Measurements from ENCODE around the gene ZBTB20. TPM values are rescaled to one million over a fixed set of nuclear protein-coding genes. Genes with fewer than 3 reads are reported as not detected.

The ZBTB20 gene
- total and polyA plus RNA-seq, 10 of the 15 experiments (the other 5 are each of a cell fraction or from before 2014, with no cell fraction given): 0.20 to 5.5 (median 2.2) TPM

DNA sequence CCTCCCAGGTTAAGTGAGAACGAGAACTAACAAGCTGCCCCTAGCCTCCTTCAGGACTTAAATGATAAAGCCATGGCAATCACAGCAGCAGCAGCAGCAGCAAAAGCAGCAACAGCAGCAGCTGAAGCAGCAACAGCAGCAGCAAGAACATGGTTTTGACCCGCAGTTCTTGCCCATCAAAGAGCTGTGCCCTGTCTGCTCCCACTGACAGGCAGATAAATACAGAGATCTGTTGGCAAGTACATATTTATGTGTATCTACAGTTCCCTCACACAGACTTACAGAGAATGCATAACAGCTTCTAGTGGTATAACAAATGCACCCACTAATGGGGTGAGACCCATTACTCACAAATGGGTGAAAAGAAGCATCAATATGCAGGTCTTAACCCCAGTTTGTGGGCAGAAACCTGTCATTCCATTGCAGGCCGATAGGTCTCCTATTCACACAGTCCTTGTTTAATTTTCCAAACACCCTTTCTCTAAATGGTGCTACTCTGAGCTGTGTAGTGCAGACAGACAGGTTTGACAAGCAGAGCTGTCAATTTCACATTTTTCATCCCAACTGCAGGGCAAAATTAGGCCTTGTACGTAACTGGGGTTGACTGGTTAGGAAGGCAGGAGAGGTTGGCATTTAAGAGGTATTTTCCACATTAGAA is 537.0 kb downstream of the ZBTB20 start:
- DNase-seq (ENCODE audit: low read depth, low spot score) (no peak), FAIRE-seq (no peak), ATAC-seq (no peak)
- Histone ChIP-seq H3K27ac (ENCODE audit: control insufficient read depth, insufficient read depth) (no peak overlapping the region), H2AFZ (ENCODE audit: control insufficient read depth, low read depth, low read length) (no peak overlapping the region), H3K9ac (ENCODE audit: control insufficient read depth, insufficient read depth, low read length) (no peak overlapping the region), H3K79me2 (ENCODE audit: control insufficient read depth, insufficient read depth, low read length) (no peaks in the 10 kb centered on the region), H4K20me1 (ENCODE audit: control insufficient read depth, insufficient read depth) (no peaks in the 10 kb centered on the region), H3K27me3 (replicated peaks in 1 of 2; ENCODE audit: control insufficient read depth in 2 of 2, insufficient read depth in 2 of 2, low read length in 1 of 2) (no peaks in the 10 kb centered on the region), H3K4me2 (ENCODE audit: control insufficient read depth, insufficient read depth) (no peak overlapping the region), H3K36me3 (ENCODE audit: control insufficient read depth in 2 of 2, insufficient read depth in 2 of 2, low read length in 1 of 2) (no peaks in the 10 kb centered on the region), H3K9me3 (replicated peaks; ENCODE audit: control insufficient read depth, insufficient read depth, low read length) (no peaks in the 10 kb centered on the region), H3K4me3 (no peak overlapping the region), H3K4me1 (ENCODE audit: control insufficient read depth, insufficient read depth, low read length) (no peaks in the 10 kb centered on the region)
- RAD21 ChIA-PET (ENCODE audit: unreplicated experiment): no interaction called here
- SMC1A ChIA-PET (ENCODE audit: uncharacterized antibody, unreplicated experiment): no interaction called here
- TF ChIP-seq ZNF217 (IDR thresholded peaks at IDR 0.05) (no peak), KDM1A (IDR thresholded peaks at IDR 0.05; ENCODE audit: borderline replicate concordance) (no peak), SMC3 (IDR thresholded peaks at IDR 0.05; ENCODE audit: borderline replicate concordance, low read length) (no peak), ZBED1 (IDR thresholded peaks at IDR 0.05; ENCODE audit: borderline replicate concordance) (no peak), NFXL1 (IDR thresholded peaks at IDR 0.05; ENCODE audit: borderline replicate concordance) (no peak), YY1 (IDR thresholded peaks at IDR 0.05; ENCODE audit: low read depth, low read length) (no peak), KAT2A (conservative IDR thresholded peaks at IDR 0.05; ENCODE audit: control insufficient read depth, low read depth, low read length) (no peak), POLR2AphosphoS2 (IDR thresholded peaks at IDR 0.05; ENCODE audit: low read depth, low read length) (no peak), ZZZ3 (IDR thresholded peaks at IDR 0.05; ENCODE audit: control insufficient read depth, insufficient read length, low read depth) (no peak), WRNIP1 (IDR thresholded peaks at IDR 0.05; ENCODE audit: borderline replicate concordance, low read depth, low read length) (no peak), NRF1 (conservative IDR thresholded peaks at IDR 0.05; ENCODE audit: low read depth, low read length) (no peak), POLR2A (IDR thresholded peaks at IDR 0.05; ENCODE audit: low read depth, low read length) (no peak), CBX3 (IDR thresholded peaks at IDR 0.05; ENCODE audit: borderline replicate concordance, low read depth) (no peak)
- TF ChIP-seq, protein P1, sequence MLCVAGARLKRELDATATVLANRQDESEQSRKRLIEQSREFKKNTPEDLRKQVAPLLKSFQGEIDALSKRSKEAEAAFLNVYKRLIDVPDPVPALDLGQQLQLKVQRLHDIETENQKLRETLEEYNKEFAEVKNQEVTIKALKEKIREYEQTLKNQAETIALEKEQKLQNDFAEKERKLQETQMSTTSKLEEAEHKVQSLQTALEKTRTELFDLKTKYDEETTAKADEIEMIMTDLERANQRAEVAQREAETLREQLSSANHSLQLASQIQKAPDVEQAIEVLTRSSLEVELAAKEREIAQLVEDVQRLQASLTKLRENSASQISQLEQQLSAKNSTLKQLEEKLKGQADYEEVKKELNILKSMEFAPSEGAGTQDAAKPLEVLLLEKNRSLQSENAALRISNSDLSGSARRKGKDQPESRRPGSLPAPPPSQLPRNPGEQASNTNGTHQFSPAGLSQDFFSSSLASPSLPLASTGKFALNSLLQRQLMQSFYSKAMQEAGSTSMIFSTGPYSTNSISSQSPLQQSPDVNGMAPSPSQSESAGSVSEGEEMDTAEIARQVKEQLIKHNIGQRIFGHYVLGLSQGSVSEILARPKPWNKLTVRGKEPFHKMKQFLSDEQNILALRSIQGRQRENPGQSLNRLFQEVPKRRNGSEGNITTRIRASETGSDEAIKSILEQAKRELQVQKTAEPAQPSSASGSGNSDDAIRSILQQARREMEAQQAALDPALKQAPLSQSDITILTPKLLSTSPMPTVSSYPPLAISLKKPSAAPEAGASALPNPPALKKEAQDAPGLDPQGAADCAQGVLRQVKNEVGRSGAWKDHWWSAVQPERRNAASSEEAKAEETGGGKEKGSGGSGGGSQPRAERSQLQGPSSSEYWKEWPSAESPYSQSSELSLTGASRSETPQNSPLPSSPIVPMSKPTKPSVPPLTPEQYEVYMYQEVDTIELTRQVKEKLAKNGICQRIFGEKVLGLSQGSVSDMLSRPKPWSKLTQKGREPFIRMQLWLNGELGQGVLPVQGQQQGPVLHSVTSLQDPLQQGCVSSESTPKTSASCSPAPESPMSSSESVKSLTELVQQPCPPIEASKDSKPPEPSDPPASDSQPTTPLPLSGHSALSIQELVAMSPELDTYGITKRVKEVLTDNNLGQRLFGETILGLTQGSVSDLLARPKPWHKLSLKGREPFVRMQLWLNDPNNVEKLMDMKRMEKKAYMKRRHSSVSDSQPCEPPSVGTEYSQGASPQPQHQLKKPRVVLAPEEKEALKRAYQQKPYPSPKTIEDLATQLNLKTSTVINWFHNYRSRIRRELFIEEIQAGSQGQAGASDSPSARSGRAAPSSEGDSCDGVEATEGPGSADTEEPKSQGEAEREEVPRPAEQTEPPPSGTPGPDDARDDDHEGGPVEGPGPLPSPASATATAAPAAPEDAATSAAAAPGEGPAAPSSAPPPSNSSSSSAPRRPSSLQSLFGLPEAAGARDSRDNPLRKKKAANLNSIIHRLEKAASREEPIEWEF (IDR thresholded peaks at IDR 0.05; ENCODE audit: insufficient replicate concordance, low read depth, low read length): no peak
- TF ChIP-seq, protein P2, sequence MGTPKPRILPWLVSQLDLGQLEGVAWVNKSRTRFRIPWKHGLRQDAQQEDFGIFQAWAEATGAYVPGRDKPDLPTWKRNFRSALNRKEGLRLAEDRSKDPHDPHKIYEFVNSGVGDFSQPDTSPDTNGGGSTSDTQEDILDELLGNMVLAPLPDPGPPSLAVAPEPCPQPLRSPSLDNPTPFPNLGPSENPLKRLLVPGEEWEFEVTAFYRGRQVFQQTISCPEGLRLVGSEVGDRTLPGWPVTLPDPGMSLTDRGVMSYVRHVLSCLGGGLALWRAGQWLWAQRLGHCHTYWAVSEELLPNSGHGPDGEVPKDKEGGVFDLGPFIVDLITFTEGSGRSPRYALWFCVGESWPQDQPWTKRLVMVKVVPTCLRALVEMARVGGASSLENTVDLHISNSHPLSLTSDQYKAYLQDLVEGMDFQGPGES (IDR thresholded peaks at IDR 0.05): no peak
- TF ChIP-seq, protein P3, sequence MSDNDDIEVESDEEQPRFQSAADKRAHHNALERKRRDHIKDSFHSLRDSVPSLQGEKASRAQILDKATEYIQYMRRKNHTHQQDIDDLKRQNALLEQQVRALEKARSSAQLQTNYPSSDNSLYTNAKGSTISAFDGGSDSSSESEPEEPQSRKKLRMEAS (IDR thresholded peaks at IDR 0.05; ENCODE audit: low read depth, low read length): no peak
- TF ChIP-seq, protein P4, sequence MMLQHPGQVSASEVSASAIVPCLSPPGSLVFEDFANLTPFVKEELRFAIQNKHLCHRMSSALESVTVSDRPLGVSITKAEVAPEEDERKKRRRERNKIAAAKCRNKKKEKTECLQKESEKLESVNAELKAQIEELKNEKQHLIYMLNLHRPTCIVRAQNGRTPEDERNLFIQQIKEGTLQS (IDR thresholded peaks at IDR 0.05; ENCODE audit: borderline replicate concordance, extremely low read depth, low read depth, low read length): no peak
- no TSS peak for BruUV-seq (replicated peaks)
- in situ Hi-C loops (cut with MboI): no loop called here
- POLR2A ChIA-PET: no interaction called here
- intact Hi-C loops (cut with micrococcal nuclease; ENCODE audit: unreplicated experiment): no loop called here
- CTCF ChIA-PET: no interaction called here
- 68% methylated on average over 4 of the region's 4 CpGs for WGBS (ENCODE audit: insufficient coverage, insufficient replicate concordance, low lambda C conversion rate, missing lambda C conversion rate)
